ENCODE data around the gene SNX8.

SNX8 gene

GRCh38 chr7:2219136-2219535 lies 95.1 kb downstream of the SNX8 start:
- DNase-seq, result no peak

GRCh38 chr7:2218444-2218785 lies 95.8 kb downstream of the SNX8 start:
- no peak for DNase-seq

DNA sequence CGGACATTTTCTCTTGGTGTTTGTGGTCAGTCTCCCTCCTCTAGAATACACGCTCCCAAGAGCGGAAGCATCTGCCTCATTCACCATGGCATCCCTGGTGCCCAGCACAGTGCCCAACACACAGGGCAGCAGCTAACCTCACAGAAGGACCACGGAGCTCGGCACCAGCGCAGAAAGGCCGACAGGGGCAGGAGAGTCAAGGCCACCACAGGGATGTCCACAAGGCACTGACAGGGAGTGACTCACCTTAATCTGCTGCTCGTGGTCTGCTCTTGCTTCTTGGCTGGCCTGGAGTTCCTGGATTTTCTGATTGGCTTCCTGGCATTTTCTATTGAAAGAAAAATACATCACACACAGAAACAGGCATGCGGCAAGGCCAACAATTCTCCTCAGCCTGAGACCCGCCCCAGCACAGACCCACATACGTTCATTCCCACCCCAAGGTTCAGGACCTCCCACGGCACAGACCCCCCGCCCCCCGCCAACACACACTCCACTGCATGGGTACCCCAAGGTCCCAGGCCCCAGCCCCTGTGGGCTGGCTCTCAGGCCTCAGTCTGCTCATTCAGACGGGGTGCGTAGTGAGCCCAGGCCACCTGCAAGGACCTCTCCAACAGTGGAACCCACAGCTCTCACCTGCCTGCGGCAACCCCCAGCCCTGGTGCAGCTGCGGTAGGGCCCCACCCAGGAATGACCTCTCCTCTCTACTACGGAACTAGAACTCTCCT lies 96.4 kb downstream of the SNX8 start:
- no peak for DNase-seq

GRCh38 chr7:2217206-2217605 lies 97.0 kb downstream of the SNX8 start:
- no peak for DNase-seq

GRCh38 chr7:2215851-2216250 lies 98.4 kb downstream of the SNX8 start:
- DNase-seq, result no peak

DNA sequence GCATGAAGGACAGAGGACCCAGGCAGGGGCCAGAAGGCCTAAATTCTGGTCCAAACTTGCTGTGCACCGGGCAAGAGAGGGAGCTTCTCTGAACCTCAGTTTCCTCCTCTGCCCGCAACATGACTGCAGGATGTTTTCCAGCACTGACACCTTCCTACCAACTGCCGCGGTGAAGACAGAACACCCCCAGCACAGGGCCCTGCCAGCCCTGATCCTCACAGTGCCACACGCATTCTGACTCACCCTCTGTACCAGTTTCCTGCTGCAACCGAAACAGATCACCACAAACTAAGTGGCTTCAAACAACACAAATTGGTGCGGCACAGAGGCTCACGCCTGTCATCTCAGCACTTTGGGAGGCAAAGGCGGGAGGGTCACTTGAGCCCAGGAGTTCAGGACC lies 99.6 kb downstream of the SNX8 start:
- no peak for DNase-seq

DNA sequence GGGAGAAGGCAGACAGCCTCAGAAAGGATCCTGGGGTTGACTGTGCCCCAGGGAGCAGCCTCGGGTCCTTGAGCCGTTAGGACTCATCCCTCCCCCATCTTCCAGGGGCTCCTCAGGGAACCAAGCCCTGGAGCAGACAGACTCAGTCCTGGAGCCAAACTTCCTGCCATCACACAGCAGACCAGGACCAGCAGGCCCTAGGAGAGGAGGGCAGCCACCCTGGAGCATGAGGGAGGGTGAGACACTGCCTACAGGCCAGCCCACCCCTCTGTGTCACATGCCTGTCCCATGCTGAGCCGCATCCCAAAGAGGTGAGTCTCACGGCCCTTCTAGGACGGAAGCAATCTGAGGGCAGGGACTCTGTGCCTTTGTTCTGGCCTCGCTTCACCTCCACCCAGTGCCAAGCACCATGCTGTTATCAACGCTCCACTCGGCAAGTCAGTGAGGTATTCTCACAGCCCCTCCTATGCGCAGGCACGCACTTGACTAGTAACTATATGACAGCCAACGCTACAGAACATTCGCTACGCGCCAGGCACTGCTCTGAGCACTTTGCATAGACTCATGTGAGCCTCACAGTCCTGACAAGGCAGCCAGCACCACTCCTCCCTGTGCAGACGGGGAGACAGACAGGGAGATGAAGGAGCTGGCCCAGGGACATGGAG lies 100.6 kb downstream of the SNX8 start:
- DNase-seq, result no peak

- DNase-seq, result no peak
These were observed 101.3 kb downstream of the SNX8 start for GRCh38 chr7:2212906-2213305.

GRCh38 chr7:2211926-2212325 lies 102.3 kb downstream of the SNX8 start:
- no peak for DNase-seq

GRCh38 chr7:2211259-2211880 lies 102.9 kb downstream of the SNX8 start:
- DNase-seq, result no peak

DNA sequence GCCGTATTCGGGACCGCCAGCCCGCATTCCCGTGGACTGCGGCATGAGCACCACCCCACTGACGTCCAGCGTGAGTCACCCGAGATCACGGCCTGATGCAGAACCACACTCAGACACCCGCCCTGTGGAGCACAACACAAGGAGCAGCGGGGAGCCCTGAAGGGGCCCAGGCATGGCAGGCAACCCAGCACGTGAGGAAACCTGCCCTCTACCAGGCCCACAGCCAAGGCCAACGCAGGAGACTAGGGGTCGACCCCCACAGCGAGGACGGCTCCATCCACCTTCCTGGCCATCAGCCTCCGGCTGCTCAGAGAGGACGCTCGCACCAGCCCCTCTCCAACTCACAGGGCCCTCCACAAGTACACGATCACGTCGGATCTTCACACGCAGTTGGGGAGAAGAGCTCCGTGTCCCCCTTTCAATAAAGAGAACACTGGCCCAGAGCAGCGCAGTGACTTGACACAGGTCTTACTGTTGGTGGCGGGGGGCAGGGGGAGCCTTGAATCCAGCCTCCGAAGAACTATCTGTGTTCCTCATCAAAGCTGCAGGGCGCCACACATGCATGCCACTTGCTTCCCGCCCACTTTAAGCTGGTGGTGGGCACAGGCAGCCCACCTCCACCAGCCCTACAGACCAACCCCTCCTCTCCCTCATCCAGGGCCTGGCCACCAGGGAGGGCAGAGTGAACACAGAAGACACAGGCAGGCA lies 103.5 kb downstream of the SNX8 start:
- DNase-seq, result no peak

GRCh38 chr7:2209961-2210323 lies 104.3 kb downstream of the SNX8 start:
- no peak for DNase-seq

DNA sequence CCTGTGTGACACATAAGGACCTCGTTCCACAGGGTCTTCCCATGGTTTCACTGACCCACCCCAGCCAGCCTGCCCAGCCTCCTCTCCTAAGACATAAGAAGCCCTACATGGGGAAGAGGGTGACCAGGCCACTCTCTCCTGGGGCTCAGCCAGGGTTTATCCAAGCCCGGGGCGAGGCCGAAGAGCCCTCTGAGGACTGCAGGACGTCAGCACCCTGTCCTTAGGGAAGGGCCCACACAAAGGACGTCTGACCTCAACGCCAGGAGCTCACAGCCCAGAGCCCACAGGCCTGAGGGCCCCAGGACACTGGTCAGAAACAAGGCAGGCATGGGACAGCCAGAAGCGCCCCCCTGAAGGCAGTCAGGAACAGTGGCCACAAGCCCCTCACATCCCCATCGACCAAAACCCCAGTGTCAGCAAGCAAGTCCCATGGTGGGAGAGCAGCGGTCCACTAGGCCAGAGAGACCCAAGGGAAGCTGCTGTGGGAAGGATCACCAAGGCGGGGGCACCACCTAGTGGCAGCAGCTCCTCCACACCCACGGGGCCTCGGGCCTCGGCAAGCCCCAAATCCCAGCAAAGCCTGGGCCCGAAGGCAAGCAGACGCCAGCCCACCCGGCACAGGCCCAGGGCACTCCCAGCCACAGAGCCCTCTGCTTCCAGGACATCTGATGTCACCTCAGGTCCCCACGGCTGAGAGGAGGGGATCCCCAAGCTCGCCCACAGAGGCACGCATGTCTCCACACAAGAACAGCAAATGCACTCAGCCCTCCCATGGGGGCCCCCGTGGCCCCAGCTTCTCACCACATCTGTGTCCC lies 104.9 kb downstream of the SNX8 start:
- DNase-seq, result no peak

GRCh38 chr7:2208712-2209111 lies 105.5 kb downstream of the SNX8 start:
- no peak for DNase-seq

GRCh38 chr7:2205036-2205780 lies 109.0 kb downstream of the SNX8 start:
- DNase-seq, result no peak

GRCh38 chr7:2204446-2204845 lies 109.8 kb downstream of the SNX8 start:
- DNase-seq, result no peak

DNA sequence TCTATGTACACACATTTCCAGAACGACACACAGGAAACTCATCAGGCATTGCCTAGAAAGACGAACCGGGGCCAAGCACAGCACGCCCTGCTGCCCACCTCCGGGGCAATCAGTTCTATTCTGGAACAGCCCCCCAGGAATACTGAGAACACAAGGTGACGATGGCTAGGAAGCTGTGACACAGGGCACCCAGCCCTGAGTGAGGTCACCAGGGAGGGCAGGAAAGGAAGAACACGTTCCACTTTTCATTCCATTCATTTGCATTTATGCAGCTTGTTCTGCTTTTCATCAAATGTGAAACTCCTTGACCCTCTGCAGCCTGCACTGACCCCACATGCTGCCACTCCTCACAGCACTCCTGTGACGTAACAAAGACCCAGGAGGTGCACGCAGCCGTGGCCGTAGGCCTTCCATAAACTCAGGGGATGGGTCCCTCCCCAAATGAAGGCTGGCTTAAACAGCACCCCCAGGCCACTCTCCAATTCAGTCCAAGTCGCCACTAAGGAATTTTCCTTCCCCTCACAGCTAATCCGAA lies 110.4 kb downstream of the SNX8 start:
- no peak for DNase-seq

DNA sequence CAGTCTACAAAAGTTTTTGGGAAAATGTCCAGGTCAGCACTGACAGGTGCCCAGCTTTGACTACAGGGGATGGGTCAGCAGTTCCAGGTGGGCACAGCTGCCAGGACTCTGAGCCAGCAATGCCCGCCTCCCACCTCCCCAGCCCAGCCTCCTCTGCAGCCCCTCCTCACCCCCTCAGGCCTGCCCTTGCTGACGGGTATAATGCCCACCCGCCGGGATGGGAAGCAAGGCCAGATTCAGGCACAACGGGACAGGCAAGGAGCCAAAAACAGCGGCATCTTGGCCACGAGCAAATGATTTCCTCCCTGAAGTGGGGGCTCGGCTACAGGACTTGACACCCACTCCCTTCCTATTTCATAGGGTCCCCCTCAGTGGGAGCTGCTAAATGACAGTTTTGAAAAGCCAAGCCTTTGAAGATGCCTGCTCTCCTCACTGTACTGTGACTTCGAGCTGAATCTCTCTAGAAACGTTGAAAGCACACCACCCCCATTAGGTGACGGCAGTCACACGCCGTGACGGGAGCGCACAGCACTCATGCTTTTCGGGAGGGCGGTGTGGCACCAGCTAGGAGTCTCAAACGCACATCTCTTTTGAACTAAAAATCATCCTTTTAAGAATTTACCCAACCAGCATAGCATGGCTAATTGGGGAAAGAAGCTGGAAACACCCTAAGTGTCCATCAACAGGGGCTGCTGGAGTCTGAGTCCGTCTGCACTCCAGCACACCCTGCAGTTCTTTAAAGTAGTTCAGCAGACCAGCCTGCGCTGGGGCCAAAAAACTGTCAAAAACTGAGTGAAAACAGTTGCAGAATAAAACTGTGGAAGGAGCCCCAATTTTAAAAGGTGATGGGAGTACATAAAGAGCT lies 111.1 kb downstream of the SNX8 start:
- DNase-seq, result no peak

- DNase-seq, result no peak
These were observed 111.9 kb downstream of the SNX8 start for GRCh38 chr7:2202361-2202761.
